NCI-H2107 treated with DMSO at 0.1 percent for 48 hours (cell line): Measurements from ENCODE around the gene GRIK1.

Source experiments
- DNase-seq: peaks from one replicate; lab custom pipeline; 2025; ENCODE audit not compliant: unreplicated experiment; lab: John Stamatoyannopoulos, UW

The GRIK1 gene

GRCh38 chr21:29675451-29675850 is 264.3 kb downstream of the GRIK1 start:
- no peak for DNase-seq

GRCh38 chr21:29674343-29674742 is 265.5 kb downstream of the GRIK1 start:
- DNase-seq, result no peak

DNA sequence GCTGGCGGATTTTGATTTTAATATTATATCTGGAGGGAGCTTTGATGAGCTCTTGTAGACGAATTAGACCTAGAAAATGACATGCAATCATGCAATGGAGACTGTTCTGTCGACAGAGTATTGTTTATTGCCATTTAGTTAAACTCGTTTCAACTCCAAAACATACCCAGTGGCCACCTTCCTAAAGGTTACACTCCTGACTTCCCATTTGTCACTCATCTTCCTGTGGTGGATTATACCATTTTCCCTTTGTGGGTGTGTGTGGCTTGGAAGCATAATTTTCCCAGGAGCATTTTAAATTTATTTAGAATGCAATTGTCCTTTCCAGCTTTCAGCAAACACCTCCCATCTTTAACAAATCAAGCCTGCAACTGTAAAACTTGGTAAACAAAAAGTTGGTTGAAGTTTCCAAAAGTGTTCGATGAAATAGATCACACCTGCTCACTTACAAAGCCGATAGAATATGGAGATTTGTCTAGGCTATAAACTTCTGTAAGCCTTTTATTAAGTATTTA is 266.6 kb downstream of the GRIK1 start:
- DNase-seq, result no peak

DNA sequence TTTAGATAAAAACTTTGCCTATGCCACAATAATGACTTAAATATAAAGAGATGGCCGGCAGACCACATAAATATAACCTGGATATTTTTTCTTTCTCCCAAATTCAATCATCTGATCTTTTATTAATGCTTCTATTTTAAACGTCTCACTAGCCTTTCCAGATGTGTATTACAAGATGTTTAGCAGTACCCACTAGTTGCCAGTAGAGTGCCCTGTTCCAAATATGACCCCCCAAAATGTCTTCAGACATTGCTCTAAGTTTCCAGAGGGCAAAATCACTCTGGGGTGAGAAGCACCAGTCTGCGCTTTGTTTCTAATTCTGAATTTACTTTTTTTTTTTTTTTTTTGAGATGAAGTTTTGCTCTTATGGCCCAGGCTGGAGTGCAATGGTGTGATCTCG is 268.1 kb downstream of the GRIK1 start:
- no peak for DNase-seq

- DNase-seq, result no peak
Observed at GRCh38 chr21:29670228-29670627, 269.6 kb downstream of the GRIK1 start.

DNA sequence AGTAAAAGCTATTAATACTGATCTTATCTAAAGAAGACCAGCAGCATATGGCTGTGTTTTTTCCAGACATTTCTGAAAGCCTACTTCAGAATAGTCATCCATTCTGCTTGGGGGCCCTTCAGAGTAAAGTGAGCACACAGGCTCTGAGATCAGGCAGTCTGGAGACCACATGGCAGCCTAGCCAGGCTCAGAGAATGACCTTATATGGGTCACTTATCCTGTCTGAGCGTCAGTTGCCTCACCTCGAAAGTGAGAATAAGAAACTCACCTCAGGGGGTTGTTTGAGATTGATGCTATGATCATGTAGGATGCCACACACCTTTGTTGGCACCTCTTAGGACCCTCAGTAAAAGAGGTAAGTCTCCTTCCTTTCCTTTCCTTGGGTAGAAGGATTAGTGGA is 270.4 kb downstream of the GRIK1 start:
- no peak for DNase-seq

DNA sequence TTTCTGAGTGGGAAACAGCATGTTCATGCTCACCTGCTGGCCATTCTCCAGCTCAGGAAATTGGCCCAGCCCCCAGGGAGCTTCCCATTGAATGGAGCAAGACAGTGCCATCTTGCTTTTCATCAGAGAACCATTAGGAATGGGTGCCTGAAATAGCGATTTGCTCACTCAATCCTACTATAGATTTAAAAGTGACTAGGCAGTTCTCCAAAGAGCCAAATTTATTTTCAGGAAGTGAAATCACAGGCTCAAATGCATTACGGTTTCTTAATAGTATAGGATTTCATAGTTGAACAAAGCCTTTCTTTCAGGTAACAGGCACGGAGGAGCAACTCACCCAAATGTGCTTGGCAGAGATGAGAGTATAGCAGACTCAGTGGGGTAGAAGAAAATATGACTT is 272.1 kb downstream of the GRIK1 start:
- DNase-seq, result no peak

GRCh38 chr21:29664615-29665014 is 275.2 kb downstream of the GRIK1 start:
- no peak for DNase-seq

DNA sequence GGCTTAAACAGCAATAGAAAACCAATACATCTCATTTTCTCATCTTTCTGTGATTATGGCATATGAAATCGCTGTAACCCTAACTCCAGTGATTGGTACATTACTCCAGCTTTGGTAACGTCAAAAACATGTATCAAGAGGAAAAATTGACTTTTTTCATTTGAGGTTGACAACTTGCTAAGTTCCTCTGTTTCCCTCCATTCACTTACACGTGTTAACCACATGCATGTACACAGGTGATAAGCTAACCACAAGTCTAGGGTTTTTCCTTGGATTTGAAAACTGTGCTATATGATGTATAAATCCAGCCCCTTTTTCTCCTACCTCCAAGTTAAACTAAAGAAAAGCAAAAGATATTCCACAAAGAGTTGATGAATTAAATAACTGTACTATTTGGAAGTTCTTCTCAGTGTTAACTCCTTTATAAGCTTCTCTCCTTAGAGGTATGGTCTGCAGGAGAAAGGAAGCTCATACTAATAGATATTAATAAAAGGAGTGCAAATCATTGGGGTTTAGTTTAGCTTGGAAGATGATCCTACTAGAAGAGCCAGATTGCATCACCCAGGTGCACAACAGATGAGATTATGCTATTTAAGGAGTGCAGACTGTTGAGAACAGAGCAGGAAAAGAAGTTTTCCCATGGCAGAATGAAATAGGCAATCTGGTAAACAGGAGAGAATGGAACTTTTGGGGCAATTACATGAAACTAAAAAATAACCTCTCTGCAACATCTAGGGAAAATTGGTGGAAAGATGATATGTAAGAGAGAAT is 277.9 kb downstream of the GRIK1 start:
- no peak for DNase-seq

GRCh38 chr21:29660047-29660720 is 279.6 kb downstream of the GRIK1 start:
- DNase-seq, result no peak

DNA sequence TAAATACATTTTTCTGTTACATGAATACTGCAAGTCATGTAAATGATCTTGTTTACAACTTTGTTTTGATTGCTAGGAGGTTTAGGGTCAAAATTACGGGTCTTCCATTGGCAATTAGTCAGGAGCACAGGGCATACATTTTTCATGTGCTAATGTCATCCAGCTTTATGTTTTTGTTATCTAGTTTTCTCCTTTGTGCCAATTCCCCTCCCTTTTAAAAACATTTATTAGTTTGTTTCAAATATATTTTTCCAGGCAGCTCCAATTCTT is 280.9 kb downstream of the GRIK1 start:
- no peak for DNase-seq

- DNase-seq, result no peak
Observed at GRCh38 chr21:29658177-29658933, 281.4 kb downstream of the GRIK1 start.

- no peak for DNase-seq
Observed at GRCh38 chr21:29657240-29657989, 282.4 kb downstream of the GRIK1 start.

- no peak for DNase-seq
Observed at GRCh38 chr21:29656504-29657239, 283.1 kb downstream of the GRIK1 start.

DNA sequence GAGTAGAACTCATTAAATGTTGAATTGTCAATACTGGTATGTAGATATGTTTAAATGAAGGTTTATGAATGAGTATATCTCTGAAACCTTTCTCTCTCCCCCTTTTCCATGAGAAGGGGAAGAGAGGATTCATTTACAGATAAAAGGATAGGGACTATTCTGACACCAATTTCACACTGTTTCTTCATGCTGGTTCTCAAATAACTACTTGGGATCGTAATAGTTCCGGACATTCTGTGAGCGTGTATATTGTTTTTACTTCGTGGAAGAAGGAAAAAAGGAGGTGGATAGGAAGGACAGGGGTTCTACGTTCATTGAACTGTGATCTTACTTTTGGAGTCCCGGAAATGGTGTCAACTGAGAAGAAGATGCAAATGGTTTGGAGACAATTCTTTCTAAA is 284.2 kb downstream of the GRIK1 start:
- no peak for DNase-seq

- DNase-seq, result no peak
Observed at GRCh38 chr21:29654855-29655254, 284.9 kb downstream of the GRIK1 start.

GRCh38 chr21:29654203-29654602 is 285.6 kb downstream of the GRIK1 start:
- no peak for DNase-seq

GRCh38 chr21:29650523-29651022 is 289.2 kb downstream of the GRIK1 start:
- DNase-seq, result no peak

- no peak for DNase-seq
Observed at GRCh38 chr21:29649406-29649814, 290.4 kb downstream of the GRIK1 start.

GRCh38 chr21:29648710-29649240 is 291.0 kb downstream of the GRIK1 start:
- DNase-seq, result no peak
